Keratinocyte (primary cell): ENCODE measurements around the gene LSAMP. TPM values are rescaled to one million over a fixed set of nuclear protein-coding genes. Genes with fewer than 3 reads are reported as not detected.

Experiments used
- DNase-seq: peaks from one replicate; pipeline ENCODE4 v3.0.0-alpha.2; 2011; ENCODE audit warnings: low read depth, missing footprints, low spot score
- FAIRE-seq: peaks from 2 replicates; lab custom pipeline; 2011; peaks lifted over from hg19 to GRCh38; lab: Jason Lieb, UNC
- H2AFZ ChIP-seq: 2 replicates; pipeline ENCODE4 v1.6.0; 2012; ENCODE audit warnings: low read length, control low read depth, inconsistent platforms; ENCODE audit not compliant: control insufficient read depth
- H3K27ac ChIP-seq: 2 replicates; pipeline ENCODE4 v1.5.1; 2011; ENCODE audit warnings: low read length; ENCODE audit not compliant: control insufficient read depth, insufficient read depth
- H3K27me3 ChIP-seq: 3 replicates; pipeline ENCODE4 v1.6.0; 2011; ENCODE audit warnings: low read length; ENCODE audit not compliant: control insufficient read depth, insufficient read depth; ENCODE audit errors: extremely low read depth
- H3K36me3 ChIP-seq, 2 experiments: 2 replicates in 1 of 2; 3 replicates in 1 of 2; pipeline ENCODE4 v1.5.1; 2011; ENCODE audit warnings: low read length in 2 of 2, mild to moderate bottlenecking in 1 of 2; ENCODE audit not compliant: control insufficient read depth in 2 of 2, insufficient read depth in 2 of 2; ENCODE audit errors: extremely low read depth in 1 of 2
- H3K4me1 ChIP-seq: 3 replicates; pipeline ENCODE4 v1.5.1; 2011; ENCODE audit warnings: low read length; ENCODE audit not compliant: control insufficient read depth, insufficient read depth; ENCODE audit errors: extremely low read depth
- H3K4me2 ChIP-seq: 3 replicates; pipeline ENCODE4 v1.6.0; 2011; ENCODE audit warnings: low read depth, low read length; ENCODE audit not compliant: control insufficient read depth, insufficient read depth; ENCODE audit errors: extremely low read depth
- H3K4me3 ChIP-seq, 3 experiments: fragments of 200-600 bp in 1 of 3; sonication (generic) in 1 of 3; 2 replicates in 2 of 3; 3 replicates in 1 of 3; pipeline ENCODE4 v1.5.1; 2011 to 2016; ENCODE audit warnings: low read length in 3 of 3, mild to moderate bottlenecking in 3 of 3, control low read depth in 2 of 3, inconsistent platforms in 1 of 3, low read depth in 1 of 3, mixed read lengths in 1 of 3, mixed run types in 1 of 3, moderate library complexity in 1 of 3; ENCODE audit not compliant: control insufficient read depth in 2 of 3, insufficient read depth in 2 of 3; ENCODE audit errors: extremely low read depth in 1 of 3
- H3K79me2 ChIP-seq: 2 replicates; pipeline ENCODE4 v1.6.0; 2012; ENCODE audit warnings: low read length; ENCODE audit not compliant: control insufficient read depth, insufficient read depth
- H3K9ac ChIP-seq: 3 replicates; pipeline ENCODE4 v1.6.0; 2011; ENCODE audit warnings: low read length; ENCODE audit not compliant: control insufficient read depth, insufficient read depth; ENCODE audit errors: extremely low read depth
- H3K9me1 ChIP-seq: 3 replicates; pipeline ENCODE4 v1.6.0; 2011; ENCODE audit warnings: low read length; ENCODE audit not compliant: control insufficient read depth, insufficient read depth; ENCODE audit errors: extremely low read depth
- H3K9me3 ChIP-seq: 2 replicates; pipeline ENCODE4 v1.5.1; 2012; ENCODE audit warnings: low read depth, low read length; ENCODE audit not compliant: control insufficient read depth
- H4K20me1 ChIP-seq: 3 replicates; pipeline ENCODE4 v1.6.0; 2011; ENCODE audit warnings: low read length; ENCODE audit not compliant: control insufficient read depth, insufficient read depth; ENCODE audit errors: extremely low read depth
- EZH2 ChIP-seq: IDR thresholded peaks from one replicate; pipeline ENCODE4 v1.6.1; 2012; ENCODE audit warnings: inconsistent platforms, mild to moderate bottlenecking, low read length, moderate library complexity
- dilution Hi-C: fragments of 300-500 bp; cut with MboI; formaldehyde crosslinking; loops from one replicate; pipeline ENCODE4 v1.7.0; 2020; ENCODE audit warnings: low sequenced_read_pairs; ENCODE audit not compliant: extremely low pct_ligation_motif_present
- polyA plus RNA-seq, 5 experiments: library from polyadenylated mRNA; depleted of rRNA in 3 of 5; stranded (reverse) in 3 of 5; stranded (forward) in 1 of 5; unstranded in 1 of 5; fragments of >200 nt; gene quantifications; 1 replicate in 1 of 5; 2 replicates in 3 of 5; 3 replicates in 1 of 5; pipeline versions ENCODE4 v1.2.1 to v1.2.3, GENCODE V29; 2011 to 2012; ENCODE audit warnings: missing spikeins in 2 of 5, low read depth in 1 of 5, low replicate concordance in 1 of 5
- TF ChIP-seq, protein P1 (sequence below), 3 experiments: IDR thresholded peaks in 1 of 3; conservative IDR thresholded peaks in 1 of 3; optimal IDR thresholded peaks in 1 of 3; 2 replicates in 2 of 3; 3 replicates in 1 of 3; pipeline versions ENCODE3 to v1.5.1; 2011; ENCODE audit warnings: low read length in 3 of 3, mild to moderate bottlenecking in 3 of 3, moderate library complexity in 2 of 3, control low read depth in 1 of 3, inconsistent platforms in 1 of 3; ENCODE audit not compliant: insufficient read depth in 2 of 3; ENCODE audit errors: extremely low read depth in 1 of 3

Gene LSAMP
- polyA plus RNA-seq, 1 donor (not counting 4 experiments of a cell fraction or from before 2014, with no cell fraction given), result 0.12 TPM

DNA sequence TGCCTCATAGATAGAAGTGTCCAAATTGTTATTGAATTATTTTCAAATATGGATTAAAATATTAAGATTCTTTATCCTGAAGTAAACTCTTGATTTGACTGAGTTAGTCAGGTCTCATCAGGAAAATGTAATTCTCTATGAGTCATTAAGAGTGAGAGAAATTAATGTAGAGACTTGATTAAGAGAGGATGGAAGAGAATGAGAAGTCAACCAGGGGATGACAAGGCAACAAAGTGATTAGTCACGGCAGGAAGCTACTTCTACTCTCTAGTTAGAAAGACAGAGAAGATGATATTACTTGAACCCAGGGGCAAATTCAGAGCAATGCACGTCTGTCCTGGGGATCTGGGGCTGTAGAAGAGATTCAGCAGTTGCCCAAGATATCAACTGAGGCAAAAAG, 202.5 kb downstream of the LSAMP start:
- TF ChIP-seq, protein P1, sequence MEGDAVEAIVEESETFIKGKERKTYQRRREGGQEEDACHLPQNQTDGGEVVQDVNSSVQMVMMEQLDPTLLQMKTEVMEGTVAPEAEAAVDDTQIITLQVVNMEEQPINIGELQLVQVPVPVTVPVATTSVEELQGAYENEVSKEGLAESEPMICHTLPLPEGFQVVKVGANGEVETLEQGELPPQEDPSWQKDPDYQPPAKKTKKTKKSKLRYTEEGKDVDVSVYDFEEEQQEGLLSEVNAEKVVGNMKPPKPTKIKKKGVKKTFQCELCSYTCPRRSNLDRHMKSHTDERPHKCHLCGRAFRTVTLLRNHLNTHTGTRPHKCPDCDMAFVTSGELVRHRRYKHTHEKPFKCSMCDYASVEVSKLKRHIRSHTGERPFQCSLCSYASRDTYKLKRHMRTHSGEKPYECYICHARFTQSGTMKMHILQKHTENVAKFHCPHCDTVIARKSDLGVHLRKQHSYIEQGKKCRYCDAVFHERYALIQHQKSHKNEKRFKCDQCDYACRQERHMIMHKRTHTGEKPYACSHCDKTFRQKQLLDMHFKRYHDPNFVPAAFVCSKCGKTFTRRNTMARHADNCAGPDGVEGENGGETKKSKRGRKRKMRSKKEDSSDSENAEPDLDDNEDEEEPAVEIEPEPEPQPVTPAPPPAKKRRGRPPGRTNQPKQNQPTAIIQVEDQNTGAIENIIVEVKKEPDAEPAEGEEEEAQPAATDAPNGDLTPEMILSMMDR (optimal IDR thresholded peaks at IDR 0.05 in 1 of 3, IDR thresholded peaks at IDR 0.05 in 1 of 3, conservative IDR thresholded peaks at IDR 0.05 in 1 of 3; ENCODE audit: extremely low read depth in 1 of 3, insufficient read depth in 2 of 3, low read length in 3 of 3), result no peak
- no peak for TF ChIP-seq EZH2
- H4K20me1 ChIP-seq, result no peaks in the 10 kb centered on the region
- no peak overlapping the region for H2AFZ ChIP-seq
- no peak overlapping the region for H3K4me2 ChIP-seq
- FAIRE-seq (no peak), DNase-seq (no peak)
- H3K79me2 ChIP-seq, result no peaks in the 10 kb centered on the region
- H3K4me3 ChIP-seq, result no peak overlapping the region
- H3K27ac ChIP-seq, result no peak overlapping the region
- no peak overlapping the region for H3K9ac ChIP-seq
- dilution Hi-C loops, result no loop called here
- H3K36me3 ChIP-seq, result no peaks in the 10 kb centered on the region
- H3K9me1 ChIP-seq, result no peaks in the 10 kb centered on the region
- H3K9me3 ChIP-seq, result no peaks in the 10 kb centered on the region
- no peaks in the 10 kb centered on the region for H3K27me3 ChIP-seq
- H3K4me1 ChIP-seq, result no peaks in the 10 kb centered on the region

DNA sequence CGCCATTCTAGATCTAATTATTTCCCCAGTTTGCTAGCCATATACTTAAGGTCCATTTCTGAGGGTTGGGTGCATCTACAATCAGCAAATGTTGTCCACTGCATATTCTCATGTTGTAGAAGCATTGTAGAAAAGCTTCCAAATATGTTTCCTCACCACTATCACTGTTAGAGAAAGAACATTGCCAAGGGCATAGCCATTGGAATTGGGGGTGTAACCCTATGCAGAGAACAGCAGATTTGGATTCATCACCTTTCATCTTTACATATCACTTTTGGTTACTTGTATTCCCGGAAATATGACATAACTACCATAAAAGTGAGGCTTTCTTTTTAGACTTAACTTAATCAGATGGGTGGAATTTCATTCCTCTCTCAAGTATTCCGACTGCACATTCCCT, 203.6 kb downstream of the LSAMP start:
- H3K27me3 ChIP-seq, result no peaks in the 10 kb centered on the region
- H3K9ac ChIP-seq, result no peak overlapping the region
- no peaks in the 10 kb centered on the region for H4K20me1 ChIP-seq
- TF ChIP-seq, protein P1 (optimal IDR thresholded peaks at IDR 0.05 in 1 of 3, IDR thresholded peaks at IDR 0.05 in 1 of 3, conservative IDR thresholded peaks at IDR 0.05 in 1 of 3; ENCODE audit: extremely low read depth in 1 of 3, insufficient read depth in 2 of 3, low read length in 3 of 3), result no peak
- no peak for TF ChIP-seq EZH2
- H3K9me1 ChIP-seq, result no peaks in the 10 kb centered on the region
- no peak overlapping the region for H3K27ac ChIP-seq
- H2AFZ ChIP-seq, result no peak overlapping the region
- dilution Hi-C loops, result no loop called here
- no peaks in the 10 kb centered on the region for H3K9me3 ChIP-seq
- no peak for DNase-seq
- no peaks in the 10 kb centered on the region for H3K36me3 ChIP-seq
- H3K79me2 ChIP-seq, result no peaks in the 10 kb centered on the region
- no peak overlapping the region for H3K4me2 ChIP-seq
- no peak overlapping the region for H3K4me3 ChIP-seq
- H3K4me1 ChIP-seq, result no peaks in the 10 kb centered on the region
- FAIRE-seq, result no peak
